HAP-1 (cell line): ENCODE results near the gene PHACTR1.

Source experiments
- DNase-seq, 2 experiments: peaks; one replicate each; pipeline ENCODE4 v3.0.0-alpha.2; 2016 to 2020; ENCODE audit warnings: low spot score in 2 of 2
- H3K27me3 ChIP-seq: fragments of 250-450 bp; sonication (Bioruptor Pico); 2 replicates; pipeline ENCODE4 v1.5.1; 2020; ENCODE audit warnings: low read depth, mild to moderate bottlenecking, moderate library complexity
- H3K36me3 ChIP-seq: fragments of 250-450 bp; sonication (Bioruptor Pico); replicated peaks from 2 replicates; pipeline ENCODE4 v1.5.1; 2020; ENCODE audit warnings: mild to moderate bottlenecking
- H3K4me1 ChIP-seq: fragments of 250-450 bp; sonication (Bioruptor Pico); 2 replicates; pipeline ENCODE4 v1.5.1; 2020; ENCODE audit warnings: mild to moderate bottlenecking
- H3K4me3 ChIP-seq: fragments of 250-450 bp; sonication (Bioruptor Pico); 2 replicates; pipeline ENCODE4 v1.5.1; 2020; ENCODE audit warnings: mild to moderate bottlenecking, moderate library complexity
- H3K9me3 ChIP-seq: fragments of 250-450 bp; sonication (Bioruptor Pico); 2 replicates; pipeline ENCODE4 v1.5.1; 2020; ENCODE audit warnings: mild to moderate bottlenecking, moderate library complexity
- in situ Hi-C: fragments of 300-500 bp; cut with MboI; formaldehyde crosslinking; loops from 3 replicates; pipeline ENCODE4 v1.14.3; 2020; ENCODE audit warnings: low sequenced_read_pairs, inconsistent platforms, mixed read lengths

Gene PHACTR1

GRCh38 chr6:13079096-13079723 lies 362.6 kb downstream of the PHACTR1 start:
- in situ Hi-C loops: no loop called here
- H3K36me3 ChIP-seq: no peaks in the 10 kb centered on the region
- H3K27me3 ChIP-seq: no peaks in the 10 kb centered on the region
- DNase-seq: no peak
- no peaks in the 10 kb centered on the region for H3K9me3 ChIP-seq
- H3K4me3 ChIP-seq: no peak overlapping the region
- no peaks in the 10 kb centered on the region for H3K4me1 ChIP-seq

- no peak overlapping the region for H3K4me3 ChIP-seq
- H3K27me3 ChIP-seq: no peaks in the 10 kb centered on the region
- no peak for DNase-seq
- in situ Hi-C loops: no loop called here
- H3K9me3 ChIP-seq: no peaks in the 10 kb centered on the region
- H3K36me3 ChIP-seq: no peaks in the 10 kb centered on the region
- no peaks in the 10 kb centered on the region for H3K4me1 ChIP-seq
These were observed 364.1 kb downstream of the PHACTR1 start for GRCh38 chr6:13080462-13081188.

- no peaks in the 10 kb centered on the region for H3K27me3 ChIP-seq
- H3K36me3 ChIP-seq: no peaks in the 10 kb centered on the region
- no peaks in the 10 kb centered on the region for H3K9me3 ChIP-seq
- no peak overlapping the region for H3K4me3 ChIP-seq
- no peak for DNase-seq
- in situ Hi-C loops: no loop called here
- no peaks in the 10 kb centered on the region for H3K4me1 ChIP-seq
These were observed 364.6 kb downstream of the PHACTR1 start for GRCh38 chr6:13081189-13081563.

GRCh38 chr6:13089296-13089994 lies 372.9 kb downstream of the PHACTR1 start:
- H3K36me3 ChIP-seq: no peaks in the 10 kb centered on the region
- H3K4me3 ChIP-seq: no peak overlapping the region
- H3K4me1 ChIP-seq: no peaks in the 10 kb centered on the region
- no peaks in the 10 kb centered on the region for H3K9me3 ChIP-seq
- DNase-seq: no peak
- in situ Hi-C loops: no loop called here
- H3K27me3 ChIP-seq: no peaks in the 10 kb centered on the region

- H3K4me3 ChIP-seq: no peak overlapping the region
- H3K9me3 ChIP-seq: no peaks in the 10 kb centered on the region
- no peaks in the 10 kb centered on the region for H3K27me3 ChIP-seq
- no peaks in the 10 kb centered on the region for H3K36me3 ChIP-seq
- DNase-seq: no peak
- no peaks in the 10 kb centered on the region for H3K4me1 ChIP-seq
- in situ Hi-C loops: no loop called here
These were observed 374.6 kb downstream of the PHACTR1 start for GRCh38 chr6:13091192-13091591.

- Histone ChIP-seq H3K36me3 (no peaks in the 10 kb centered on the region), H3K9me3 (no peaks in the 10 kb centered on the region), H3K27me3 (no peaks in the 10 kb centered on the region), H3K4me3 (no peak overlapping the region), H3K4me1 (no peaks in the 10 kb centered on the region)
- in situ Hi-C loops: no loop called here
- no peak for DNase-seq
These were observed 378.3 kb downstream of the PHACTR1 start for GRCh38 chr6:13094781-13095425.

- in situ Hi-C loops: no loop called here
- no peak for DNase-seq
- Histone ChIP-seq H3K4me3 (no peak overlapping the region), H3K27me3 (no peaks in the 10 kb centered on the region), H3K36me3 (no peaks in the 10 kb centered on the region), H3K9me3 (no peaks in the 10 kb centered on the region), H3K4me1 (no peaks in the 10 kb centered on the region)
These were observed 379.5 kb downstream of the PHACTR1 start for GRCh38 chr6:13096084-13096483.

- no peaks in the 10 kb centered on the region for H3K4me1 ChIP-seq
- H3K36me3 ChIP-seq: no peaks in the 10 kb centered on the region
- no peak for DNase-seq
- H3K27me3 ChIP-seq: no peaks in the 10 kb centered on the region
- no peak overlapping the region for H3K4me3 ChIP-seq
- in situ Hi-C loops: no loop called here
- no peaks in the 10 kb centered on the region for H3K9me3 ChIP-seq
These were observed 380.9 kb downstream of the PHACTR1 start for GRCh38 chr6:13097454-13097853.

GRCh38 chr6:13098006-13098405 lies 381.4 kb downstream of the PHACTR1 start:
- in situ Hi-C loops: no loop called here
- no peaks in the 10 kb centered on the region for H3K4me1 ChIP-seq
- no peak overlapping the region for H3K4me3 ChIP-seq
- H3K27me3 ChIP-seq: no peaks in the 10 kb centered on the region
- no peak for DNase-seq
- H3K36me3 ChIP-seq: no peaks in the 10 kb centered on the region
- H3K9me3 ChIP-seq: no peaks in the 10 kb centered on the region

- no peaks in the 10 kb centered on the region for H3K27me3 ChIP-seq
- in situ Hi-C loops: no loop called here
- H3K36me3 ChIP-seq: no peaks in the 10 kb centered on the region
- no peak overlapping the region for H3K4me3 ChIP-seq
- H3K4me1 ChIP-seq: no peaks in the 10 kb centered on the region
- DNase-seq: no peak
- H3K9me3 ChIP-seq: no peaks in the 10 kb centered on the region
These were observed 382.4 kb downstream of the PHACTR1 start for GRCh38 chr6:13098793-13099570.

GRCh38 chr6:13099771-13100170 lies 383.2 kb downstream of the PHACTR1 start:
- DNase-seq: no peak
- in situ Hi-C loops: no loop called here

GRCh38 chr6:13101409-13101808 lies 384.8 kb downstream of the PHACTR1 start:
- DNase-seq: no peak
- in situ Hi-C loops: no loop called here
- Histone ChIP-seq H3K27me3 (no peaks in the 10 kb centered on the region; the same call in 1 of the 2 replicates), H3K9me3 (no peaks in the 10 kb centered on the region), H3K4me1 (no peaks in the 10 kb centered on the region), H3K4me3 (no peak overlapping the region), H3K36me3 (no peaks in the 10 kb centered on the region)

More at GRCh38 chr6:13099771-13100170, 383.2 kb downstream of the PHACTR1 start:
- no peak overlapping the region for H3K4me3 ChIP-seq
- no peaks in the 10 kb centered on the region; the same call in 1 of the 2 replicates for H3K27me3 ChIP-seq
- H3K9me3 ChIP-seq: no peaks in the 10 kb centered on the region
- no peaks in the 10 kb centered on the region for H3K36me3 ChIP-seq
- no peaks in the 10 kb centered on the region for H3K4me1 ChIP-seq

- Histone ChIP-seq H3K4me1 (no peaks in the 10 kb centered on the region), H3K36me3 (no peaks in the 10 kb centered on the region), H3K9me3 (no peaks in the 10 kb centered on the region), H3K4me3 (no peak overlapping the region), H3K27me3 (no peaks in the 10 kb centered on the region; the same call in 1 of the 2 replicates)
- in situ Hi-C loops: no loop called here
- DNase-seq: no peak
These were observed 385.4 kb downstream of the PHACTR1 start for GRCh38 chr6:13101985-13102384.
